OCI-LY7 (cell line): ENCODE measurements around the gene ABCB8.

Experiments
- EZH2phosphoT487 ChIP-seq: fragments of 200-600 bp; sonication (generic); IDR thresholded peaks from 2 replicates; pipeline ENCODE4 v1.6.1; 2018; ENCODE audit warnings: low read depth, borderline replicate concordance, mild to moderate bottlenecking, mixed run types, antibody characterized with exemption, low read length, moderate library complexity, mixed read lengths
- TF ChIP-seq, protein P1 (sequence below): fragments of 200-600 bp; sonication (generic); conservative IDR thresholded peaks from 2 replicates; pipeline ENCODE4 v1.5.1; 2014; ENCODE audit warnings: mild to moderate bottlenecking, antibody characterized with exemption, low read length, moderate library complexity, mixed read lengths

DNA sequence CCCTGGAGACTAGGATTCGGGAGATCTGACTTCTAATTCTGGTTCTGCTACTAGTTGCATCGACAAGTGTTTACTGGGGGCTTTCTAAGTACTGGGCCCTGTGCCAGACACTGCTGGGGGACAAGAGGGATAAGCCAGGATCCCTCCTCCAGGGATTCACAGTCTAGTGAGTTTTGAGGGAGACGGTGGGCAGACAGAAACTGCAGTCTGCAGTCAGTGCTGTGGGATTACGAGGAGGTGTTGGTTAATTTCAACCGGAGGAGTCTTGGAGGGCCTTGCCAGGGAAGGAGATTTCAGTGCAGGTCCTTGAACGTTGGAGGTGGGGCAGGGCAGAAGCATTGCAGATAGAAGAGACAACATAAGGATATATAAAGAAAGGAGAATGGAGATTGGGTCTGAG, 46.6 kb upstream of the ABCB8 start:
- TF ChIP-seq, protein P1, sequence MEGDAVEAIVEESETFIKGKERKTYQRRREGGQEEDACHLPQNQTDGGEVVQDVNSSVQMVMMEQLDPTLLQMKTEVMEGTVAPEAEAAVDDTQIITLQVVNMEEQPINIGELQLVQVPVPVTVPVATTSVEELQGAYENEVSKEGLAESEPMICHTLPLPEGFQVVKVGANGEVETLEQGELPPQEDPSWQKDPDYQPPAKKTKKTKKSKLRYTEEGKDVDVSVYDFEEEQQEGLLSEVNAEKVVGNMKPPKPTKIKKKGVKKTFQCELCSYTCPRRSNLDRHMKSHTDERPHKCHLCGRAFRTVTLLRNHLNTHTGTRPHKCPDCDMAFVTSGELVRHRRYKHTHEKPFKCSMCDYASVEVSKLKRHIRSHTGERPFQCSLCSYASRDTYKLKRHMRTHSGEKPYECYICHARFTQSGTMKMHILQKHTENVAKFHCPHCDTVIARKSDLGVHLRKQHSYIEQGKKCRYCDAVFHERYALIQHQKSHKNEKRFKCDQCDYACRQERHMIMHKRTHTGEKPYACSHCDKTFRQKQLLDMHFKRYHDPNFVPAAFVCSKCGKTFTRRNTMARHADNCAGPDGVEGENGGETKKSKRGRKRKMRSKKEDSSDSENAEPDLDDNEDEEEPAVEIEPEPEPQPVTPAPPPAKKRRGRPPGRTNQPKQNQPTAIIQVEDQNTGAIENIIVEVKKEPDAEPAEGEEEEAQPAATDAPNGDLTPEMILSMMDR = no peak
- TF ChIP-seq EZH2phosphoT487 = no peak
